ENCODE results near the gene THSD7A.

THSD7A gene

DNA sequence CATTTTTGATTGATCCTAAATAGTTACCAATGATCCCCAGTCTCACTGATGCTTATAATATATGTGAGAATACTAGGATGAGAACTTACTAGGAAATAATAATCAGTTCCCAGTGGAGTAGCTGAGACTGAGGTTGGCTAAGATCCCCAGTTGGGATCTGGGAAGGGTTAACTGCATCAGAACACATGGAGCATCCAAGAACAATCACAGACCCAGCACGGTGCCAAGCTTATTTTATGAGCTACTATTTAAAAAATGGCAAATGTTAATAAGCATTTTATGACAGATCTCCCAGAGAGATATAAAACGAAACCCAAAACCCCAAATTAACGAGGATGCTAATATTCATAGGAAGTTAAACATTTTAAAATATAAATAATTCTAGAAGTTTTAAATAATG lies 379.5 kb downstream of the THSD7A start:
- TF ChIP-seq SIN3A (IDR thresholded peaks at IDR 0.05; ENCODE audit: borderline replicate concordance, insufficient read depth, low read length) (no peak), FOXP2 (optimal IDR thresholded peaks at IDR 0.05; ENCODE audit: borderline replicate concordance, extremely low read depth, extremely low read length, insufficient read depth) (no peak), POLR2AphosphoS5 (IDR thresholded peaks at IDR 0.05; ENCODE audit: low read depth, low read length) (no peak), TAF1 (IDR thresholded peaks at IDR 0.05; ENCODE audit: borderline replicate concordance, insufficient read depth, low read length) (no peak)
- TF ChIP-seq, protein P1, sequence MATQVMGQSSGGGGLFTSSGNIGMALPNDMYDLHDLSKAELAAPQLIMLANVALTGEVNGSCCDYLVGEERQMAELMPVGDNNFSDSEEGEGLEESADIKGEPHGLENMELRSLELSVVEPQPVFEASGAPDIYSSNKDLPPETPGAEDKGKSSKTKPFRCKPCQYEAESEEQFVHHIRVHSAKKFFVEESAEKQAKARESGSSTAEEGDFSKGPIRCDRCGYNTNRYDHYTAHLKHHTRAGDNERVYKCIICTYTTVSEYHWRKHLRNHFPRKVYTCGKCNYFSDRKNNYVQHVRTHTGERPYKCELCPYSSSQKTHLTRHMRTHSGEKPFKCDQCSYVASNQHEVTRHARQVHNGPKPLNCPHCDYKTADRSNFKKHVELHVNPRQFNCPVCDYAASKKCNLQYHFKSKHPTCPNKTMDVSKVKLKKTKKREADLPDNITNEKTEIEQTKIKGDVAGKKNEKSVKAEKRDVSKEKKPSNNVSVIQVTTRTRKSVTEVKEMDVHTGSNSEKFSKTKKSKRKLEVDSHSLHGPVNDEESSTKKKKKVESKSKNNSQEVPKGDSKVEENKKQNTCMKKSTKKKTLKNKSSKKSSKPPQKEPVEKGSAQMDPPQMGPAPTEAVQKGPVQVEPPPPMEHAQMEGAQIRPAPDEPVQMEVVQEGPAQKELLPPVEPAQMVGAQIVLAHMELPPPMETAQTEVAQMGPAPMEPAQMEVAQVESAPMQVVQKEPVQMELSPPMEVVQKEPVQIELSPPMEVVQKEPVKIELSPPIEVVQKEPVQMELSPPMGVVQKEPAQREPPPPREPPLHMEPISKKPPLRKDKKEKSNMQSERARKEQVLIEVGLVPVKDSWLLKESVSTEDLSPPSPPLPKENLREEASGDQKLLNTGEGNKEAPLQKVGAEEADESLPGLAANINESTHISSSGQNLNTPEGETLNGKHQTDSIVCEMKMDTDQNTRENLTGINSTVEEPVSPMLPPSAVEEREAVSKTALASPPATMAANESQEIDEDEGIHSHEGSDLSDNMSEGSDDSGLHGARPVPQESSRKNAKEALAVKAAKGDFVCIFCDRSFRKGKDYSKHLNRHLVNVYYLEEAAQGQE (IDR thresholded peaks at IDR 0.05; ENCODE audit: insufficient read depth in 1 of 2, low read depth in 2 of 2, low read length in 2 of 2) = no peak

DNA sequence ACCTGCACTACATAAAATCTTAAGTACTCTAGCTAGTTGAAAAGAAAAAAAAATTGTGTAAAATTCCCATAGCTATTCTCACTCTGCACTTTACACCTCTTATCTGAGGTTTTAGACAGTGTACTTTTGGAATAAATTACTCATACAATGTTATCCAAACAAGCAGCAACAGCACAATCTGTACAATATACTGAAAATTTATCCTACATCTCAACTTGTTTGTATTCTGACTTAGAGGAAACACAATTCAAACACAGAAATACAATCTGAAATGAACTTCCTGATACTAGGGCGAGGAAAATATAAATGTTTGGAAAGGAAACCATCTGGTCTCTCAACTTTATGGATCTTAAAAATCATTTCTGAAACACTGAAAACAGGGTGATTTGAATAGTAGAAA lies 381.7 kb downstream of the THSD7A start:
- TF ChIP-seq POLR2AphosphoS5 (IDR thresholded peaks at IDR 0.05; ENCODE audit: low read depth, low read length) (no peak), SIN3A (IDR thresholded peaks at IDR 0.05; ENCODE audit: borderline replicate concordance, insufficient read depth, low read length) (no peak), FOXP2 (optimal IDR thresholded peaks at IDR 0.05; ENCODE audit: borderline replicate concordance, extremely low read depth, extremely low read length, insufficient read depth) (no peak), TAF1 (IDR thresholded peaks at IDR 0.05; ENCODE audit: borderline replicate concordance, insufficient read depth, low read length) (no peak)
- TF ChIP-seq, protein P1 (IDR thresholded peaks at IDR 0.05; ENCODE audit: insufficient read depth in 1 of 2, low read depth in 2 of 2, low read length in 2 of 2) = no peak

DNA sequence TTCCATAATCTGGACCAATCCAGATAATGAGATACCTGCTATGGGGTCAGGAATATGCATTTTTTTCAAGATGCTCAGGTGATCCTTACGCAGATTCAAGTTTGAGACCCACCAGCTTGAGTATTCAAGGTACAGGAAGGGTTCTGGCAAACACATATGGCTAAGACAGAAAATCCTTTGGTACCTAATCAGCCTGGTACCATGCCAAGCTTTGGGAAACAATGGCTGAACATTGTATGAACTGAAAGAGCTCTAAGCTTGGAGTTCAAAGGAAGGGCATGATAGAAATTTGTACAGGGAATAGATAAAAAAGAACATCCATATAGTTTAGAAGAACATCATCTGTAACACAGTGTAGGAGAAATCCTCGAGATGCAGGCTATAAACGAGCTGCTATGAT lies 382.7 kb downstream of the THSD7A start:
- TF ChIP-seq TAF1 (IDR thresholded peaks at IDR 0.05; ENCODE audit: borderline replicate concordance, insufficient read depth, low read length) (no peak), POLR2AphosphoS5 (IDR thresholded peaks at IDR 0.05; ENCODE audit: low read depth, low read length) (no peak), FOXP2 (optimal IDR thresholded peaks at IDR 0.05; ENCODE audit: borderline replicate concordance, extremely low read depth, extremely low read length, insufficient read depth) (no peak), SIN3A (IDR thresholded peaks at IDR 0.05; ENCODE audit: borderline replicate concordance, insufficient read depth, low read length) (no peak)
- TF ChIP-seq, protein P1 (IDR thresholded peaks at IDR 0.05; ENCODE audit: insufficient read depth in 1 of 2, low read depth in 2 of 2, low read length in 2 of 2) = no peak

DNA sequence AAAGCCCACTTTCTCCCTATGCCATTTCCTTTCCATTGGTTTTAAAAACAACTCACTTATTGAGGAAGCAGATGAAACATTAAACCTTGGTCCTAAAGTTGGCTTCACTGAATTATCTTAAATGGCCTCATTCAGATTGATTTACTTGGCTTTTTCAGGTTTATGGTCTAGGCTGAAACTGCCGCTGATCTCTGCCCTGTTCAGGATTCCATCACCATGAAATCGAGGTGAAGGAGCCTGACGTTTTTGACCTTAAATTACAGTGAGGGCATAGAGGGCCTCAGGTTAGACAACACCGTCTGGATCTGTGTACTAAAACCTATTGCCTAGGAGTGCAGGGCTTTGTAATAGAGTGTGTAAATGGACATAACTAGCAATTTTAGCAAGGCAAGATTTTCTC lies 383.7 kb downstream of the THSD7A start:
- TF ChIP-seq FOXP2 (optimal IDR thresholded peaks at IDR 0.05; ENCODE audit: borderline replicate concordance, extremely low read depth, extremely low read length, insufficient read depth) (no peak), SIN3A (IDR thresholded peaks at IDR 0.05; ENCODE audit: borderline replicate concordance, insufficient read depth, low read length) (no peak), TAF1 (IDR thresholded peaks at IDR 0.05; ENCODE audit: borderline replicate concordance, insufficient read depth, low read length) (no peak), POLR2AphosphoS5 (IDR thresholded peaks at IDR 0.05; ENCODE audit: low read depth, low read length) (no peak)
- TF ChIP-seq, protein P1 (IDR thresholded peaks at IDR 0.05; ENCODE audit: insufficient read depth in 1 of 2, low read depth in 2 of 2, low read length in 2 of 2) = no peak

DNA sequence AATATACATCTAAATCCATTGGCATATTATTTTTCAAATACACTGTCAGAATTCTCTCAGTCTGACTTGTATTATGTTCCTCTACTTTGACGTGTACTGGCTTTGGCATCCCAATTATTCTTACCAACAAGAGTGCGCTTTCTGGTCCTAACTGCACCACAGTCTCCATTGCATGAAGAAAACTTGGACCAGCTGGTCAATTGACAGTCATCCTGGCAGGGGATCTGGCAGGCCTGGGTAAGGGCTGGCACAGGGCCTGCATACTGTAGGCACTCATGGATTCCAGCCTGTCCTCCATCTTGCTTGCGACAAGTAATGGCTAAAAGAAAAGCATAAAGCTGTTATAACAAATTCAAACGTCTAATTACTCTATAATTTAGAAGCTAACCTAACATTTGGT lies 384.9 kb downstream of the THSD7A start:
- TF ChIP-seq POLR2AphosphoS5 (IDR thresholded peaks at IDR 0.05; ENCODE audit: low read depth, low read length) (no peak), FOXP2 (optimal IDR thresholded peaks at IDR 0.05; ENCODE audit: borderline replicate concordance, extremely low read depth, extremely low read length, insufficient read depth) (no peak), SIN3A (IDR thresholded peaks at IDR 0.05; ENCODE audit: borderline replicate concordance, insufficient read depth, low read length) (no peak)
- TF ChIP-seq, protein P1 (IDR thresholded peaks at IDR 0.05; ENCODE audit: insufficient read depth in 1 of 2, low read depth in 2 of 2, low read length in 2 of 2) = no peak
